ES-I3 (cell line): ENCODE measurements around the gene PDE6B.

Experiments
- H3K36me3 ChIP-seq: 2 replicates; pipeline ENCODE4 v1.6.1; 2013; ENCODE audit warnings: mild to moderate bottlenecking, low read length, control low read depth, moderate library complexity; ENCODE audit not compliant: insufficient read depth
- H3K4me1 ChIP-seq: 2 replicates; pipeline ENCODE4 v1.6.1; 2013; ENCODE audit warnings: mild to moderate bottlenecking, control low read depth, low read length; ENCODE audit not compliant: insufficient read depth
- H3K9ac ChIP-seq: 2 replicates; pipeline ENCODE4 v1.6.1; 2013; ENCODE audit warnings: low read depth, mild to moderate bottlenecking, low read length, moderate library complexity
- H3K9me3 ChIP-seq: 2 replicates; pipeline ENCODE4 v1.6.1; 2013; ENCODE audit warnings: mild to moderate bottlenecking, low read length, moderate library complexity; ENCODE audit not compliant: control insufficient read depth, insufficient read depth

Gene PDE6B

GRCh38 chr4:624705-625590, at the start of gene PDE6B:
Gene PDE6B, plus strand, starts transcription at chr4:625573. Its CDS starts 54 bp downstream, at chr4:625627.
- Histone ChIP-seq H3K9ac (no peak within 1 kb of the TSS), H3K4me1 (peaks cover 12% of the 10 kb centered on the region; the same call in 1 of the 2 replicates), H3K36me3 (no peaks in the 10 kb centered on the region), H3K9me3 (no peaks in the 10 kb centered on the region)

GRCh38 chr4:576245-576821, 49.0 kb upstream of the PDE6B start, which contains the start of gene TMEM271:
Gene TMEM271, minus strand, starts transcription at chr4:576295. Its CDS starts 233 bp downstream, at chr4:576062.
- H3K4me1 ChIP-seq: no peaks in the 10 kb centered on the region; the same call in 1 of the 2 replicates
- H3K9ac ChIP-seq: peak within 1 kb of the TSS; percentile 51
- H3K36me3 ChIP-seq: no peaks in the 10 kb centered on the region
- H3K9me3 ChIP-seq: no peaks in the 10 kb centered on the region

GRCh38 chr4:576991-577498, 48.3 kb upstream of the PDE6B start:
- H3K9ac ChIP-seq: peak overlapping the region; percentile 51
- H3K9me3 ChIP-seq: no peaks in the 10 kb centered on the region
- no peaks in the 10 kb centered on the region; the same call in 1 of the 2 replicates for H3K4me1 ChIP-seq
- H3K36me3 ChIP-seq: no peaks in the 10 kb centered on the region

DNA sequence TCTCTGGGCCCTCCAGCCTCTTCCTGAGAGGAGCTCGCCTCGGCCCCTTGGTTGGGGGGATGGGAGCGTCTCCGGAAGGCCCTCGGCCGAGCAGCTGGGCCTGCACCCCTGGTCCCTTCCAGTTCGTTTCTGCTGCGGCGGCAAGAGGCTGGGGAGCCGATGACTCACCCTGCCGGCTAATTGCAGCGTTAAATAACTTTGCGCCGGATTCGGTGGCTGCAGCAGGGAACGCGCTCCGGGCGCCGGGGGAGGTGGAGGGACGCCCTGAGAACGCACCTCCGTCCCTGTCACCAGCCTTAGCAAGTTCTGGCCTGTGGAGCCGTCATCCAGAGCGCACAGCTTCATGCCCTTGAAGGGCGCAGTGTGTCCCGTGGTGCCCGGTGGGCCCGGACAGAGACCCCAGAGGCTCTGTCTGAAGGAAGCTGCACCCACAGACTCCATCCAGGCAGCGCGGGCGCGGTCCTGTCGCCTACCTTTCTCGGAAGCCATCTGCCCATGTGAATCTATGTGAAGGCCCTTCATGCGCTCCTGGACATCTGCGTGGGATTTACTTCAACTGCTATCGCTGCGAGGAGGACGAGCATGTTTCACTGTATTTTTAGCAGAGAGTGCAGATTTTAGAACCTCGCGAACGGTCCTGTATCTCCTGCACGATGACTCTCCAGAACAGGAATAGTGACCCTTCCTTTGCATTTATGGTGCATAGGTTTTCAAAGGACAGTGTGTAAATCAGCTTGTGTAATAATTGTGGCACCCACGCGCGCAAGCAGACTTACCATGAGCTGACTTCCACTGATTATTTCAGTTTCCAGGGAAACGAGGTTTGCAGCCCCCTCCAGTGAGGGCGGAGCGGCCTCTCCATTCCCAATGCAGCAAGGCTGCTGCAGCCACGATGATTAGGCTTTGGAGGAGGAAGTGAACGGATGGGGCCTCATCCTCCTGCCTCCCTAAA, 47.6 kb upstream of the PDE6B start:
- no peaks in the 10 kb centered on the region for H3K36me3 ChIP-seq
- no peaks in the 10 kb centered on the region for H3K9me3 ChIP-seq
- H3K4me1 ChIP-seq: no peaks in the 10 kb centered on the region; the same call in 1 of the 2 replicates
- peak overlapping the region; percentile 51; the same call in 1 of the 2 replicates for H3K9ac ChIP-seq

GRCh38 chr4:578451-579443, 46.6 kb upstream of the PDE6B start:
- Histone ChIP-seq H3K36me3 (no peaks in the 10 kb centered on the region), H3K9ac (no peak overlapping the region), H3K9me3 (0 out of 2 replicates have a peak, but pooled peaks cover under 1% of the 10 kb centered on the region), H3K4me1 (no peaks in the 10 kb centered on the region; the same call in 1 of the 2 replicates)

DNA sequence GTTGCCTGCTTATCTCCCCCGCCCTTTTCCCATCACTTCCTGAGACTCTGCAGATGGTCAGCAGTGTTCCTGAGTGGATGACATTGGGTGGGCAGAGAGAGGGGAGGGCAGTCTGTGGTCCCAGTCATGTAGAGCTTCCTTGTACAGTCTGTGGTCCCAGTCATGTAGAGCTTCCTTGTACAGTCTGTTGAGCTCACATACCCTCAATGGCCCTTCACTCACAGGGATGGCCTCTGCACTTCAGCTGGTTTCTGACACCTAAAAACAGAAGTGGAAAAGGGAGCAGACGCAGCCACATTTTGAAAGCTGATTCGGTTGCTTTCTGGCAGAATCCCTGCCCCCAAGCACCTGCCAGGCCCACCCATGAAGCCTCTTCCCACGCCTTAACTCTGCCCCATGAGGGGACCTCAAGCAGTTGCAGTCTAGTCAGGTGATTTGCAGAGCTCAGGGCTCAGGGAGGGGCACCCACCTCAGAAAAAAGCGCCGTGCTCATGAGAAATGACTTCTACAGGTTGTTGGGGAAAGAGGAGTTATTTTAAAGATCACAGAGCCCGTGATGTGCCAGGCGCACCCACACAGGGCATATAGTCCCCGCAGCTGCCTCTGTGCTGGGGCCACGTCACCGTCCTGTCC, 45.7 kb upstream of the PDE6B start:
- H3K9ac ChIP-seq: no peak overlapping the region
- no peaks in the 10 kb centered on the region; the same call in 1 of the 2 replicates for H3K4me1 ChIP-seq
- H3K36me3 ChIP-seq: no peaks in the 10 kb centered on the region
- H3K9me3 ChIP-seq: 0 out of 2 replicates have a peak, but pooled peaks cover 4% of the 10 kb centered on the region

- H3K9me3 ChIP-seq: 0 out of 2 replicates have a peak, but pooled peaks cover 4% of the 10 kb centered on the region
- no peak overlapping the region for H3K9ac ChIP-seq
- H3K36me3 ChIP-seq: no peaks in the 10 kb centered on the region
- no peaks in the 10 kb centered on the region; the same call in 1 of the 2 replicates for H3K4me1 ChIP-seq
Observed at GRCh38 chr4:581181-581580, 44.2 kb upstream of the PDE6B start.

GRCh38 chr4:581753-582361, 43.5 kb upstream of the PDE6B start:
- Histone ChIP-seq H3K4me1 (no peaks in the 10 kb centered on the region; the same call in 1 of the 2 replicates), H3K9ac (no peak overlapping the region), H3K9me3 (0 out of 2 replicates have a peak, but pooled peaks cover 4% of the 10 kb centered on the region), H3K36me3 (no peaks in the 10 kb centered on the region)

DNA sequence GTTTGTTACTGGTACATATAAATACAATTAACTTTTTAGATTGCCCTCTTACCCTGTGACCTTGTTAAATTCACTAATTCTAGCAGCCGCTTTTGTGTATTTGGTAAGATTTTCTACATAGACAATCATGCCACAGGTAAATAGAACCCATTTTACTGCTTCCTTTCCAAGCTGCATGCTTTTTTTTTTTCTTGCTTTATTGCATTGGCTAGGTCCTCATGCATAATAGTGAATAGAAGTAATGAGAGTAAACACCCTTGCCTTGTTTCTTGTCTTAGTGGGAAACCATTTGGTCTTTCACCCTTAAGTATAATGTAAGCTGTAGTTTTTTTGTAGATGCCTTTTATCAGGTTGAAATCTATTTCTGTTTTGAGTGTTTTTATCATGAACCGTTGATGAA, 41.6 kb upstream of the PDE6B start:
- 0 out of 2 replicates have a peak, but pooled peaks cover 4% of the 10 kb centered on the region for H3K9me3 ChIP-seq
- no peak overlapping the region for H3K9ac ChIP-seq
- H3K4me1 ChIP-seq: no peaks in the 10 kb centered on the region; the same call in 1 of the 2 replicates
- H3K36me3 ChIP-seq: no peaks in the 10 kb centered on the region

DNA sequence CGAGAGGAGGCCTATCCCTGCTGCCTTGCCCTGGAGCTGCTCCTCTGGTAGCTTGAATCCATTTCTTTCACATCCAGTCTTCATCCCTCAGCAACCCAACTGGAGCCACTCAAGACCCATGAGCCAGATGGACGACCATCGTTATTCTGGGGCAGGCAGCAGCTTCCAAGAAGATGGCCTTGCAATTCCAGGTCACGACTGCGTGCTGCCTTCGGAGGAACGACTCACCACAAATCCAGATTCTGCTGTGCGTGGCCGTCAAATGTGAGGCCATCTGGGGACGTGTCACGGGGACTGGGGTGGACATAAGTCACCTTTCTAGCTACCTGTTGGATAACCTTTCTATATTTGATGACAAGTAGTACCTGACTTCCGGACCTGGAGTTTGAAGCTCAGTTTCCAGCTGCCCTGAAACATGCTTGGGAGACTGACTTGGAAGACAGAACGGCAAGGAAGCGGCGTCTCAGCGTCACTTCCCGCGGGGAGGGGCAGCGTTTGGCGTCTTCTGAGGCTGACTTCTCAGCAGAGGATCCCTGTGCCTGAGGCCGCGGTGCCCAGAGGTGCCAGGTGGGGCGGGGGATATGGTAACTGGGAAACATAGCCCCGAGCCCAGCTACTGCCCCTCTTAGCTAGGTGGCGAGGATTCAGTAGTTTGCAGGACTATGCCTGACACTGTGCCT, 37.6 kb upstream of the PDE6B start:
- H3K4me1 ChIP-seq: no peaks in the 10 kb centered on the region
- 0 out of 2 replicates have a peak, but pooled peaks cover 4% of the 10 kb centered on the region for H3K9me3 ChIP-seq
- no peaks in the 10 kb centered on the region for H3K36me3 ChIP-seq
- no peak overlapping the region for H3K9ac ChIP-seq

DNA sequence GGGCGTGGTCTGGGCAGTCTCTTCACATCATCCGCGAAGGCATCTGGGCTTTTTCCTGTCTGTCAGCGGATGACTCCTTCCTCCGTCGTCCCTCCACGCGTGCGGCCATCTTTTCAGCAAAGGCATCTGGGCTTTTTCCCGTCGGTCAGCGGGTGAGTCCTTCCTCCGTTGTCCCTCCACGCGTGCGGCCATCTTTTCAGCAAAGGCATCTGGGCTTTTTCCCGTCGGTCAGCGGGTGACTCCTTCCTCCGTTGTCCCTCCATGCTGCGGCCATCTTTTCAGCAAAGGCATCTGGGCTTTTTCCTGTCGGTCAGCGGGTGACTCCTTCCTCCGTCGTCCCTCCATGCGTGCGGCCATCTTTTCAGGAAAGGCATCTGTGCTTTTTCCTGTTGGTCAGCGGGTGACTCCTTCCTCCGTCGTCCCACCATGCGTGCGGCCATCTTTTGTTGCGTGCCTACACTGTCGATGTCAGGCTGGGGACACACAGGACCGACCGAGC, 37.0 kb upstream of the PDE6B start:
- Histone ChIP-seq H3K9ac (no peak overlapping the region), H3K9me3 (0 out of 2 replicates have a peak, but pooled peaks cover 4% of the 10 kb centered on the region), H3K36me3 (no peaks in the 10 kb centered on the region), H3K4me1 (no peaks in the 10 kb centered on the region)
